GM21381 (cell line): ENCODE measurements around the gene ADAMTS3.

Experiments
- ATAC-seq: cut with Tn5 transposase; IDR thresholded peaks from one replicate; pipeline ENCODE4 v1.9.1; 2021; ENCODE audit warnings: mild to moderate bottlenecking, moderate library complexity; ENCODE audit not compliant: unreplicated experiment

Gene ADAMTS3

GRCh38 chr4:72352711-72353110 lies 216.3 kb downstream of the ADAMTS3 start:
- ATAC-seq: no peak

DNA sequence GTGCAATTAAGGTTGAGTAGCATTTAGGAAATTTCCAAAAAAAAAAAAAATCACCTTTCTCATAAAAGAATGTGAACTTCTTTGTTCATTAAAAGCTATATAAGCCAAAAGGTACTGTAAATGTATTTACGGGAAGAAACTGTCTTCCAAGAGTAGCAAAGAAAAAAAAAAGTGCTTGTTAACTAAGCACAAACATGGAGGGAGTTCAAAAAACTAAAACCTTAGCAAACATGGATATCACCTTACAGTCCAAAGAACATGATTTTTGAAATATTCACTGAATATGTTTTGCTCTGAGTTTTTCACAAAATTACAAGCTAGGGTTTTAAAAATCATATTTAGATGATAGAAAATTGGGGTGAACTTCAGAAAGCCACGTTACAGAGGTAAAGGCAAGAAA lies 217.5 kb downstream of the ADAMTS3 start:
- no peak for ATAC-seq

- ATAC-seq: no peak
These were observed 220.3 kb downstream of the ADAMTS3 start for GRCh38 chr4:72348701-72349100.

DNA sequence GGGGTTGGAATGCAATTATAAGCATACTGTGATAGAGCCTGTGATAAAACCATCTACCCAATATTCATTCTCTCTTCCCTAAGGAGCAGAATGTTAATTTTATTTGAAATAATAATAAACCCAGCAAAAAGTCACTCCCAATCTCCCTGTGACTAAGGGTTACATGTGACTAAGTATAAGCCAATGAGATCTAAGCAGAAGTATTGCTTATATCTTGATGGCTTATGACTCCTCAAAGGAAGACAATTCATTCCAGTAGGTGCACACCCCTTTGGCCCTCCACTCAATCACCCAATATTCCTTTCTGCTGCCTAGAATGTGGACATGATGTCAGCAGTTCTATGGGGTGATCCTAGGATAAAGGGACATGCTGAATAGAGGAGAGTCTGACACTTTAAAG lies 224.6 kb downstream of the ADAMTS3 start:
- ATAC-seq: no peak

GRCh38 chr4:72341432-72341820 lies 227.6 kb downstream of the ADAMTS3 start:
- ATAC-seq: no peak

DNA sequence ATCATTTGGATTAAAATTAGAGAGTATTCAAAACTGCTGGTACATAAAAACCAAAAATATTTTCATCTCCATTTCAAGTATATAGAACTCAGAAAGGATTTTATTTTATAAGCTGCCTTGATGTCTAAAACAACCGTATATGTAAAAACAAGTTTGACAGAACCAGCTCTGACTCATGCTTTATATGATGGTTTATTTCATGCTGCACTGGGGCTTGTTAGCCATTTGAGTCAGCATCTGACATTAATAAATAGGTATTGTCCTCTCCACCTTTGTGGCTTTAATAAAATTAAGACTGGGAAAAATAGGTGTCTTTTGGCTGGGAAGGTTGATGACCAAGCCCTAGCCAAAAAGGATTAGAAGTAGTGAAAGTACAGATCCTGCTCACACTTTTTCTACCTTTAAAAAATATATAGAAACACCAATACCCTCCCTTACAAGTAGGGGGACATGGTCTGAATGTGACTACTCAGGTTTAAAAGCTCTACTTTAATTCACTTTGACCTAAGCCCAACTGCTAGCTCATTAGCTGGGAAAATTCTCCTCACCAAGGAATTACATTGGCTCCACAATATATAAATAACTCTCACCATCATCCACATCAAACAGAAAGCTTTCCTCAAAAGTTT lies 228.1 kb downstream of the ADAMTS3 start:
- no peak for ATAC-seq

GRCh38 chr4:72338060-72338459 lies 231.0 kb downstream of the ADAMTS3 start:
- ATAC-seq: no peak

GRCh38 chr4:72330381-72330780 lies 238.6 kb downstream of the ADAMTS3 start:
- ATAC-seq: no peak

- ATAC-seq: no peak
These were observed 242.1 kb downstream of the ADAMTS3 start for GRCh38 chr4:72326692-72327632.

DNA sequence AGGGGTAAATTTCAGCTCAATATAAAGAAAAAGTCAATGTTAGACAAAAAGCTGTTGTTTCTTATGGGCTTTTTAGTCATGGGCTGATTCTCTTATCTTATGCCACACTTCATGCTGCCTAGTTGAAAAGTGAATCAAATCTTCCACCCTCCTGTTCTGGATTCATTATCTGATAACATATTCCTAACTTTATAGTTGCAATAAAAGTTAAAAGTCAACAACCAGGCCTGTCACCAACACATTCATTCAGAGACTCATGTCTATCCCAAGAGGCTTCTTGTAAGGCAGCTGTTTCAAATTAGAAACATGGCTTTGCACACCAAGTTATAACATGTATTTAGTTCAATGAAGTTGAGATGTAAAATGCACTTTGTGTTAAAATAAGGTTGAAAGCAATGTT lies 243.8 kb downstream of the ADAMTS3 start:
- ATAC-seq: no peak

GRCh38 chr4:72323227-72323626 lies 245.8 kb downstream of the ADAMTS3 start:
- no peak for ATAC-seq

DNA sequence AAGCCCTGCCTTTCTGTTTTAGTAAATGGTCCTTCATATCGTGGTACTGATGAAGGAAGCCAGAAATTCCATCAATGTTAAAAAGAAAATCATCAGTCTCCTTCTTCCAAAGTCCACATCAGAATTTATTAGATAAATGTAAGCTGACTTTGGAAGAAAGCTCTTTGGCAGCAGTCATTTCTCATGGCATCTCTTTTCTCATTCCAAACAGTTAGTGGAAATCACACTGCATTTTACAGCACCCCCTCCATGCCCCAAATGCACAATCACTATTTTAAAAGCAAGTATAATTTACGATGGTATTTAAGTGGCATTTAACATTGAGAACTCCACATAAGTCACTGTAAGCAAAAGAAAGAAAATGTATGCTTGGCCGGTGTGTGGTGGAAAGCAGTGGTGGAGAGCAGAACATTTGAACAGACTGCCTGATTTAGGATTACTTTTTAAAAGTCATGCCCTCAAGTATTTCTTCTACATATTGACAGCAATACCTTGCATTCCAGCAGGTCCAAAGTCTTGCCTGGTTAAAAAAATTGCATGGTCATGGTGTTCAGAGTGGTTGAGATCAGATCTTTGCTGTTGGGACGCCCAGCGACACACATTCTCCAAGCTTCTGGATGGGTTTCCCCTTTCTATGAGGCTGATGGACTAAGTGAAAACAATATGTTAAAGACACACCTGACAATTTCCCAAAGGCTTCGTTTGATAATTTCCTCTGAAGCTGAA lies 248.6 kb downstream of the ADAMTS3 start:
- ATAC-seq: no peak

- ATAC-seq: no peak
These were observed 249.4 kb downstream of the ADAMTS3 start for GRCh38 chr4:72319601-72320021.

- no peak for ATAC-seq
These were observed 250.4 kb downstream of the ADAMTS3 start for GRCh38 chr4:72318421-72319170.

- no peak for ATAC-seq
These were observed 254.2 kb downstream of the ADAMTS3 start for GRCh38 chr4:72314869-72315268.

GRCh38 chr4:72313121-72313520 lies 255.9 kb downstream of the ADAMTS3 start:
- ATAC-seq: no peak

DNA sequence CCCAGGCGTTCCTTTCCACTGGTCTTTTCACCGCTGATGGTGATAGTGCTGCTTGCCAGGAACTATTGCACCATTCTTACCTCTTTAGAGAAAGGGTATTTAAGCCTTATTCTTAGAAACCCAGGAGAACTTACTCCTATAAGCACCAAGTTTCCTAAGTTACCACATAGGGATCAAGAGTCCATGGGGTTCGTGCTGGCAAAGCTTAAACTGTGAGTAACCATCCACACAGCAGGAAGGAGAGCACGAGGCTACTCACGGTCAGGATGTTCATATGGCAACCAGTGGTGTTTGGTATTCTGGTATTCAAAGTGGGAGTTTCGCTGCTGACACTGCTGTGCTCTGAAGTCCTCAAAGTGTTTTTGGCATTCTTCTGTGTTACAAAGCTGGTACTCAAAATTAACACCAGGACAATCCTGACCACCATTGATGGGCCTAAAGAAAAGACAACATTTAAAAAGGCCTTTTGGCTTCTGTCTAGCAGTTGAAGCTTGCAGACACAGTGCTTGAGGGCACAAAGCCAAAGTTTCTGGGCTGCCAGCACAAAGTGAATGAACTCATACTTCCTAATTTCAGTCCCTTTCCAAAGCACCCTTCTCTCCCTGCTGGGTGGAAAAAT lies 256.9 kb downstream of the ADAMTS3 start:
- no peak for ATAC-seq

GRCh38 chr4:72311291-72311690 lies 257.7 kb downstream of the ADAMTS3 start:
- ATAC-seq: no peak

- no peak for ATAC-seq
These were observed 263.4 kb downstream of the ADAMTS3 start for GRCh38 chr4:72305620-72306019.

DNA sequence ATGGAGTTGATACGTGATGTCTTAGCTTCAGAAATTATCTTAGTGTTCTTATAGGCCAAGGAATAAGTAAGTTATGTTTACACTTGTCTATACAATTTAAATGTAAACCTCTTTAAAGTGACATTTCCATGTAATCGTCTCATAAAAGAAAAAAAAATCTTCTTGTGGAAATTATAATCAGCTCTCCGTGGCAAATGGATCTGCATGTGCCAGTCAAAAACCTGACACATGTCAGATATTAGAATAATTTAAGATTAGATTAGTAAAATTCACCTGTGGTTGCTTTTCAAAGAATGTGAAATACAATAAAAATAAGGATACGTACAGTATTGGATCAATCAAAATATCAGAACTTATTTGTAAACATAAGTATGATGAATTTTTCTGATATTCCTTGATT lies 263.9 kb downstream of the ADAMTS3 start:
- ATAC-seq: no peak
